ENCODE results near the gene TIMM44.
"Not testable (repeated sequence)": the region's sequence is repeated elsewhere in the genome, so short reads cannot be mapped to it uniquely, and the experiment has no call there.

Gene TIMM44

GRCh38 chr19:7932276-7932929, 11.1 kb downstream of the TIMM44 start:
- in situ Hi-C loops (cut with HindIII; ENCODE audit: low pct_unique_long_range_greater_than_20kb, low sequenced_read_pairs), result no loop called here
- no peak for DNase-seq (ENCODE audit: low read depth in 1 of 2, low spot score in 1 of 2)
- no peak for TF ChIP-seq JUND (IDR thresholded peaks at IDR 0.05; ENCODE audit: low read depth)

DNA sequence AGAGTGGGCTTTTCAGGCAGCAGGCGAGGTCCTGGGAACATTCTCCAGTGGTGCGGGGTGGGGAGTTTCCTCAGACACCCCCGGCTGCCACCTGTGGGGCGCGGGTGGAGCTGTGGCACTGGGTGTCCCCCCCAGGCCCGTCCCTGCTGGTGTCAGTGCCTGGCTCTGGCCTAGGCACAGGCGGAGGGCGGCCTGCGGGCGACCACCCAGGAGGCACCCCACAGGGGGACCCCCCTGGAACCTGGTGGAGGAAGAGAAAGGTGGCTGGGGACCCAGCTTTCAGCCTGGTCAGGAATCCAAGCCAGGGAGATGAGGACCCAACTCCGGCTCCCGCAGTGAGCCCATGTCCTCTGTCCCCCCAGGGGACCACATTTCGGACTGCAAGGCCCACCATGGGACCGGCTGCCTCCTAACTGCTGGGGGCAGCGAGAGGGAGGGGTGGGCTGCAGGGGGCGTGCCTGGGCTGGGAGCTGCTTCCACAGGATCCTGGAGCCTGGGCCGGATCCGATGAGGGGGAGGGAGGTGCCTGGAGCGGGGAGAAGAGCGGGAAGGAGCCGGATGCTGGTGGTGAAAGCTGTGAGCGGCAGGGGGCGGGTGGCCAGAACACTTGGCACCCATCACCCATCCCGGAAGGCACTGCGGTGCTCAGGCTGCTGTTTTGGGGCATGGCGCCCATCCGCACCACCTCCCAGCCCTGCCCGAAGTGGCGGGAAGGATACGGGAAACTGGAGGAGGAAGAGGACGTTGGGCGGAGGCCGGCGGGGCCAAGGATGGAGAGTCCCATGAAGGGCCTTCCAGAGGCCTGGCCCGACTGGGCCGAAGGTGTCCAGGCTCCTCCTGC, 12.0 kb downstream of the TIMM44 start:
- in situ Hi-C loops (cut with HindIII; ENCODE audit: low pct_unique_long_range_greater_than_20kb, low sequenced_read_pairs), result no loop called here
- no peak for TF ChIP-seq JUND (IDR thresholded peaks at IDR 0.05; ENCODE audit: low read depth)
- no peak for DNase-seq (ENCODE audit: low read depth in 1 of 2, low spot score in 1 of 2)

DNA sequence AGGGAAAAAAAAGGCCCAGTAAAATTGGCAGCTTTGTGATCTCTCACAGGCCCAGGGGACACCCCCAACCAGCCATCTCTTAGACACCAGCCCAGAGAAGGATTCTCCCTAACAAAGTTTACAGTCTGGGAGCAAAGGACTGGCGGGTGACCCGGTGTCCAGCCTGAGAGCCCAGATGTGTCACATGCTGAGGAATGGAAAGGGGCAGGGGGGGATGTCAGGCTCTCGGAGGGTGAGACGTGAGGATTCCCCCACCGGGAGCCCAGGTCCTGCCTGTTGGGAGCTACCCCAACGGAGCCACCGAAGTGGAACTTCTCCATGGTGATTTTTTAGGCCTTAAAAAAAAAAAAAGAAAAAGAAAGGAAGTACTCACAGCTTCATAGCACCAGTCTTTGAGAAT, 12.7 kb downstream of the TIMM44 start:
- in situ Hi-C loops (cut with HindIII; ENCODE audit: low pct_unique_long_range_greater_than_20kb, low sequenced_read_pairs), result no loop called here
- DNase-seq (ENCODE audit: low read depth in 1 of 2, low spot score in 1 of 2), result no peak

GRCh38 chr19:7930030-7930429, 13.4 kb downstream of the TIMM44 start:
- not testable (repeated sequence) for DNase-seq (ENCODE audit: low read depth in 1 of 2, low spot score in 1 of 2)

More for the DNA sequence above, 12.7 kb downstream of the TIMM44 start:
- no peak for TF ChIP-seq JUND (IDR thresholded peaks at IDR 0.05; ENCODE audit: low read depth)

DNA sequence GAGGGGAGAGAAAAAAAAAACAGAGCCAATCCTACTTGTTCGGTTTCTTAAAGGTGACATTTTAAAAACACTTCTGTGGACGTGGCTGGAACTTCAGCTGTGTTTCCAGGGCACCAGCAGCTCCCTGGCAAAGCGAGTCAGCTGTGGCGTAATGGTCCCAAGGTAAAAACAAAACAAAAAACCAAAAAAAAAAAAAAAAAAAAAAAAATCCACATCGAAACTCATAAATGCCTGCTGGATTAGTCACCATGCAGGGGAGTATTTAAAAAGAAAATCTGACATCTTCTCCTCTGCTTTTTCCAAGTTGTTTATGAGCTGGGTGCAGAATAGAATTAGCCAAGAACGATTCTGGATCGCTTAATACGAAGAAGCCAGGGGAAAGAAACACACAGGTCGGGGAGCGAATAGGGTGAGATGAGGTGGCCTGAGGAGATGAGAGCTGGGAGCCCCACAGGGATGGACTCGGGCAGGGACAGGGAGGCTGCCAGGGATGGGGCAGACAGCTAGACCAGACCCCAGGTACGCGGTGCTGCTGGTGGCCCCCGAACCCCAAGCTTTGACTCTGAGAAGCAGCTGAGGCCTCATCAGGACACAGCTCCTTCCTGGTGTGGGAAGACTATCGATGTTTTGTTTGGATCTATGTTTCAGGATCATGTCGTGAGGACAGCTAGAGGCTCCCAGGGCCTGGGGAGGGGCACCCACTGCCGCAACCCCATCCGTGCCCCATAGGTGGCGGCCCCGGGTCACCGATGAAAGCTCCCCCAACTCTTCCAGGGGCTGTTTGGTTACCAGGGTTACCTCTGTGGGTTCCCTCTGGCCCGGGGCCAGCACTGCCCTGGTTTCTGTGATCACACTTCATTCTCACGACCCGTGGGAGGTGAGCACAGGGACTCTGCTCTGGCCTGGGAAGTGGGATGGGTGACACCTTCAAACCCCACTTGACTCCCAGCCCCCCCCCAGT, 14.4 kb downstream of the TIMM44 start:
- no peak for DNase-seq (ENCODE audit: low read depth in 1 of 2, low spot score in 1 of 2)

More at GRCh38 chr19:7930030-7930429, 13.4 kb downstream of the TIMM44 start:
- in situ Hi-C loops (cut with HindIII; ENCODE audit: low pct_unique_long_range_greater_than_20kb, low sequenced_read_pairs), result not testable (repeated sequence)

DNA sequence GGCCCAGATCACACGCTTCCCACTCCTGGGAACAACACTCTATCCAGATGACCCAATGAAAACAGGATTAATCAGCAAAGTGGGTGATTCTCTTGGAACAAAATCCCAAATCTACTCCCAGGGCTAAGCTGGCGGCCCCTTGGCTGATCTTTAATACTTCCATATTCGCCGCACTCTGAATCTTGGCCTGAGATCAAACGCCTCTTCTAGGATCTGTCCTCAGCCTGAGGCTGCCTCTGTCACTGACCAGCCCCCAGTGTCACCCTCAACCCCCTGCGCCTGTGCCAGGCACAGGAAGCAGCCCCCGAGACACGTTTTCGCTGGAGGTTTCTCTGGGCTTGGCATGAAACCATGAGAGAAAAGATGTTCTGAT, 15.1 kb downstream of the TIMM44 start:
- DNase-seq (ENCODE audit: low read depth in 1 of 2, low spot score in 1 of 2), result no peak
- no peak for TF ChIP-seq JUND (IDR thresholded peaks at IDR 0.05; ENCODE audit: low read depth)
- in situ Hi-C loops (cut with HindIII; ENCODE audit: low pct_unique_long_range_greater_than_20kb, low sequenced_read_pairs), result no loop called here

More for the DNA sequence above, 14.4 kb downstream of the TIMM44 start:
- in situ Hi-C loops (cut with HindIII; ENCODE audit: low pct_unique_long_range_greater_than_20kb, low sequenced_read_pairs), result no loop called here
- no peak for TF ChIP-seq JUND (IDR thresholded peaks at IDR 0.05; ENCODE audit: low read depth)

GRCh38 chr19:7927605-7928333, 15.7 kb downstream of the TIMM44 start:
- TF ChIP-seq JUND (IDR thresholded peaks at IDR 0.05; ENCODE audit: low read depth), result no peak
- in situ Hi-C loops (cut with HindIII; ENCODE audit: low pct_unique_long_range_greater_than_20kb, low sequenced_read_pairs), result no loop called here
- DNase-seq (ENCODE audit: low read depth in 1 of 2, low spot score in 1 of 2), result no peak

DNA sequence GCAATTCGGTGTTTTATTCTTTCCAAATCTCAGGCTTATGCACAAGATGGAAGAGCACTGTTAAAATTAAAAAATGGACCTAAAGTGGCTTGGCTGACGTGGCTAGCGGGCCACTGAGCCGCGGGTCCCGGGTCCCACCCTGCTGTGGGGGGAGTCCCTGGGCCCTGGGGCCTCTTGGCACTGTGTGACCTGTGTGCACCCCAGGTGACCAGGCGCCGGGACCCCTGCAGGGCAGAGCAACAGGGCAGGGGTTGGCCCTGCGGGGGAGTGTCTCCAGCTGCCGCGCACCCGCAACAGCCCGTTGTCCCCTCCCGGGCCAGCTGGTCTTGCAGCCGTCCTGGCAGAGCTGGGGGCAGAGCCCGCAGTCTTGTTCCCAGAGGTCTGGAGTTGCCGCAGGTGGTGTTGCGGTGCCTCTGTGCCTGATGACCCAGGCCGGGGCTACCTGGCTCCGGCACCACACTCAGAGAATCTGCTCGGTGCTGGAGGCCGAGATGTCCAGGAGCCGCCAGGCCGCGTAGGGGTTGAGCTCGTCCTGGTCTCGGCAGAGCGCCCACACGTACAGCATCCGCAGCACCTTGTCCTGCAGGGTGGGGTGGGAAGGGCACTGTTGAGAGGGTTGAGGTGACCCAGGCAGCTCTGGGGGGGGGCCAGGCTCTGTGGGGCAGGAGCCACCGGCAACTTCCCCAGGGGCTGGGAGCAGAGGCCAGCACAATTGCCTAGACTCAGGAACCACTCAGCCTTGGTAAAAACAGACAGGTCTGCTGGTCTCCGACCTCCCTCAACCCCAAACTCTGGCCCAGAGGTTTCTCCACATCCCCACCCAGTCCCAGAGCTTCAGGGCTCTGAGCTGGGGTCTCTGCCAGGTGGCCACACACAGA, 16.5 kb downstream of the TIMM44 start:
- DNase-seq (ENCODE audit: low read depth in 1 of 2, low spot score in 1 of 2), result no peak
- TF ChIP-seq JUND (IDR thresholded peaks at IDR 0.05; ENCODE audit: low read depth), result no peak
- in situ Hi-C loops (cut with HindIII; ENCODE audit: low pct_unique_long_range_greater_than_20kb, low sequenced_read_pairs), result no loop called here

- in situ Hi-C loops (cut with HindIII; ENCODE audit: low pct_unique_long_range_greater_than_20kb, low sequenced_read_pairs), result no loop called here
- peak; percentile 69 to 80 for DNase-seq (ENCODE audit: low read depth in 1 of 2, low spot score in 1 of 2)
Measured at GRCh38 chr19:7926021-7926726, 17.3 kb downstream of the TIMM44 start, which contains the start of gene CTXN1. TSS of gene CTXN1 (minus strand) at chr19:7926135. CDS start at chr19:7925538, 597 bp downstream.

DNA sequence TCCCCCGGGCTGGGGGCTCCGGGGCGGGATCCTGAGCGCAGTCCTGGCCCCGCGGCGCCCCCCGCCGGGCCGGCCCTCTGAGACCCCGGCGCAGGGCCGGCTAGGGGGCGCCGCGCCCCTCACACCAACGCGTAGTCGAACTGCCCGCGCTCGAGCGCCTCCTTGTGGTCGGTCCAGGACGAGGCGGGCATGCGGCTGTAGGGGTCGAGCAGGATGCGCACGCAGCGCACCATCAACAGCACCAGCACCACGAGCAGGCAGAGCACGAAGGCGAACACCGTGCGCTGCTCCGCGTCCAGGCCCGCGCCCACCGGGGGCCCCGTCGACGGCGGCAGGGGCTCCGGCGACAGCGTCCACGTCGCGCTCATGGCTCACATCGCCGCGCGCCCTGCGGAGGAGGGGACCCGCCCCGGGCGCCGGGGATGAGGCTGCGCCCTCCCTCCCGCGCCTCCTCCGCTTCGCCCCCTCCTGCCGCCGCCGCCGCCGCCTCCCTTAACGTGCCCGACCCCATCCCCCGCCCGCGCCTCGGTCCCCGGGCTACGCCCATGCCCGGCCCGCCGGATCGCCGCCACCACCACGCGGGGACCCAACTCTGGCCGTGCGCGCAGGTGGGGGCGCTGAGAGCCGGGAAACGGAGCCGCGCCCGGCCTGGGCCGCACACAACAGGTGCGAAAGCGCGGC, 18.2 kb downstream of the TIMM44 start:
- peak; percentile 65 to 69 for DNase-seq (ENCODE audit: low read depth in 1 of 2, low spot score in 1 of 2)
- no peak for TF ChIP-seq JUND (IDR thresholded peaks at IDR 0.05; ENCODE audit: low read depth)
- in situ Hi-C loops (cut with HindIII; ENCODE audit: low pct_unique_long_range_greater_than_20kb, low sequenced_read_pairs), result no loop called here

More at GRCh38 chr19:7926021-7926726, 17.3 kb downstream of the TIMM44 start, which contains the start of gene CTXN1:
- no peak for TF ChIP-seq JUND (IDR thresholded peaks at IDR 0.05; ENCODE audit: low read depth)

All from T47D (cell line).